Right lobe of liver (tissue), 6 donors: ENCODE results near the gene MAP3K20. TPM values are rescaled to one million over a fixed set of nuclear protein-coding genes. Genes with fewer than 3 reads are reported as not detected.
A peak's percentile ranks its signal among the peaks of the same experiment; 100 is the strongest.
"Not testable (repeated sequence)": the region's sequence is repeated elsewhere in the genome, so short reads cannot be mapped to it uniquely, and the experiment has no call there.

Experiments used
- ATAC-seq, 4 donors: fragments of 200-7000 bp; cut with Tn5 transposase; one replicate each; pipeline ENCODE4 v1.9.1; 2020; ENCODE audit warnings: mild to moderate bottlenecking in 4 of 4, moderate library complexity in 4 of 4
- DNase-seq, 3 donors: peaks; one replicate each; pipeline ENCODE4 v3.0.0-alpha.2; 2020
- H3K27ac ChIP-seq, 3 donors: fragments of 200-600 bp; one replicate each; pipeline ENCODE4 v1.8.0; 2022
- H3K27me3 ChIP-seq, 2 donors: fragments of 200-600 bp; one replicate each; pipeline ENCODE4 v1.8.0; 2022
- H3K36me3 ChIP-seq, 4 donors: fragments of 200-600 bp; sonication (generic) in 1 of 4; one replicate each; pipeline versions ENCODE4 v1.5.1 to v1.8.0; 2017 to 2022; ENCODE audit warnings: control low read depth in 1 of 4
- H3K4me1 ChIP-seq, 4 donors: fragments of 200-600 bp; sonication (generic) in 1 of 4; one replicate each; pipeline versions ENCODE4 v1.5.1 to v1.8.0; 2017 to 2022; ENCODE audit warnings: control low read depth in 1 of 4
- H3K4me3 ChIP-seq, 3 donors: fragments of 200-600 bp; one replicate each; pipeline ENCODE4 v1.8.0; 2022
- H3K9me3 ChIP-seq, 4 donors: fragments of 200-600 bp; sonication (generic) in 1 of 4; one replicate each; pipeline versions ENCODE4 v1.5.1 to v1.8.0; 2017 to 2022; ENCODE audit warnings: control low read depth in 1 of 4
- POLR2A ChIP-seq: fragments of 450-650 bp; IDR thresholded peaks from one replicate; pipeline ENCODE4 v1.6.1; 2017; ENCODE audit warnings: antibody characterized with exemption, mild to moderate bottlenecking
- WGBS: methylation state at CpG from one replicate; pipeline ENCODE4 v1.1.6; 2018; ENCODE audit warnings: low coverage, low lambda C conversion rate; ENCODE audit not compliant: insufficient coverage; ENCODE audit errors: missing lambda C conversion rate; 5-methylcytosine and 5-hydroxymethylcytosine counted together
- intact Hi-C, 2 donors: fragments of 100-400 bp; cut with DNase I; formaldehyde crosslinking; loops; one replicate each; pipeline versions ENCODE4 v1.11.2 to v1.14.1; 2022
- total RNA-seq, 6 experiments: library from RNA; depleted of rRNA in 2 of 6; stranded (reverse); fragments of >200 nt in 2 of 6; fragmentation: NEBNext Ultra II Directional in 3 of 6; extraction: Animal tissue kit (Norgen Biotek cat#: 25700) in 3 of 6; gene quantifications; one replicate each; pipeline versions ENCODE4 v1.1.0 to v1.2.4, GENCODE V29; 2016 to 2023
- TF ChIP-seq, protein P1 (sequence below), 4 donors: fragments of 200-600 bp in 3 of 4; fragments of 450-650 bp in 1 of 4; IDR thresholded peaks; one replicate each; pipeline versions ENCODE4 v1.5.1 to v1.8.0; 2016 to 2022; ENCODE audit warnings: antibody characterized with exemption in 4 of 4, mild to moderate bottlenecking in 2 of 4
- donor health status: DM: no; HTN: yes; CAD: no.
- donor health status: DM: no; HTN: no; CAD: no.
- donor health status: DM: no; HTN: no; CAD: no.
- donor health status: DM: no; HTN: yes; CAD: no.
- donor health status: DM: no; HTN: yes; CAD: no.

MAP3K20 gene
- total RNA-seq, 6 experiments from 2014 or later = 16.0 to 36.8 (median 22.0) TPM

DNA sequence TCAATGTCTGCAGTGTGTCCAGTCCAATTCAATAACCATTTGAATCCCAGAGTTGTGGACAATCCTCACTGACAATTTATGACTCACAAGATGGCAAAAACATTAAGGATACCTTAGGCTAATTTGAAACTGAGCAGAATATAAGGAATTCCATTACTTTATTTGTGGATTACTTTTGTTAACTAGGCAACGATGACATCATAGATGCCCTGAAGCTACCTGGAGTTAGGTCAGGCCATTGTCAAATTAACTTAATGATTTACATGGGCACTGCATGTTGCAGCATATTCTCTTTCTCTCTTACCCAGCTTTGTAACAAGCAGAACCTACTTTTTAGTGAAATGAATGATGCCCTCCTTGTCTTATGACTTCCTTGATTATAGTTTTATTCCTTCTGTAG is 179.0 kb downstream of the MAP3K20 start:
- WGBS = 100% methylated on average over 1 of the region's 1 CpG
- ATAC-seq = no peak
- DNase-seq = no peak
- Histone ChIP-seq H3K27me3 (no peaks in the 10 kb centered on the region), H3K9me3 (no peaks in the 10 kb centered on the region), H3K27ac (no peak overlapping the region), H3K4me1 (no peaks in the 10 kb centered on the region), H3K36me3 (peaks cover 0 to 9% (median 2%) of the 10 kb centered on the region in 4 donors), H3K4me3 (no peak overlapping the region)
- no peak for TF ChIP-seq POLR2A
- TF ChIP-seq, protein P1, sequence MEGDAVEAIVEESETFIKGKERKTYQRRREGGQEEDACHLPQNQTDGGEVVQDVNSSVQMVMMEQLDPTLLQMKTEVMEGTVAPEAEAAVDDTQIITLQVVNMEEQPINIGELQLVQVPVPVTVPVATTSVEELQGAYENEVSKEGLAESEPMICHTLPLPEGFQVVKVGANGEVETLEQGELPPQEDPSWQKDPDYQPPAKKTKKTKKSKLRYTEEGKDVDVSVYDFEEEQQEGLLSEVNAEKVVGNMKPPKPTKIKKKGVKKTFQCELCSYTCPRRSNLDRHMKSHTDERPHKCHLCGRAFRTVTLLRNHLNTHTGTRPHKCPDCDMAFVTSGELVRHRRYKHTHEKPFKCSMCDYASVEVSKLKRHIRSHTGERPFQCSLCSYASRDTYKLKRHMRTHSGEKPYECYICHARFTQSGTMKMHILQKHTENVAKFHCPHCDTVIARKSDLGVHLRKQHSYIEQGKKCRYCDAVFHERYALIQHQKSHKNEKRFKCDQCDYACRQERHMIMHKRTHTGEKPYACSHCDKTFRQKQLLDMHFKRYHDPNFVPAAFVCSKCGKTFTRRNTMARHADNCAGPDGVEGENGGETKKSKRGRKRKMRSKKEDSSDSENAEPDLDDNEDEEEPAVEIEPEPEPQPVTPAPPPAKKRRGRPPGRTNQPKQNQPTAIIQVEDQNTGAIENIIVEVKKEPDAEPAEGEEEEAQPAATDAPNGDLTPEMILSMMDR (IDR thresholded peaks at IDR 0.05) = no peak
- intact Hi-C loops = no loop called here

DNA sequence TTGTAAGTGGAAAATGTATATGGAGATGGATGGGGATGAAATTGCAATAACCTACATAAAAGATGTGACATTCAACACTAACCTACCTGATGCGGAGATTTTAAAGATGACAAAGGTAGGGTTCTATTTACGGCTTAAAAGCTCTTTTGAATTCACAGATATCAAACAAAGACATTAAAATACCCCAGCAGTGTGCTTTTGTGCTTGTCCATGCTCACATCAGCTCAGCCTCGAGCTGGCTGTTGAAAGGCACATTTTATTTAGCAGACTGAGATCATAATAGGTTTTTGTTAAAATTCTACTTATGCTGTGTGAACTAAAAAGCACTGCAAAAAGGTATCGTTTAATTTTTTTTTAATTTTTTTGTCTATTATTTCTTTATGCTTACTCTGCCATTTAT is 183.1 kb downstream of the MAP3K20 start:
- no peaks in the 10 kb centered on the region for H3K9me3 ChIP-seq
- 94% methylated on average over 4 of the region's 4 CpGs for WGBS
- no peak overlapping the region for H3K27ac ChIP-seq
- intact Hi-C loops = no loop called here
- no peaks in the 10 kb centered on the region for H3K27me3 ChIP-seq
- TF ChIP-seq POLR2A = no peak
- TF ChIP-seq, protein P1 (IDR thresholded peaks at IDR 0.05) = no peak
- H3K4me3 ChIP-seq = no peak overlapping the region
- no peaks in the 10 kb centered on the region for H3K4me1 ChIP-seq
- H3K36me3 ChIP-seq = peaks cover 0 to 16% (median 5%) of the 10 kb centered on the region in 4 donors
- ATAC-seq = no peak
- no peak for DNase-seq

DNA sequence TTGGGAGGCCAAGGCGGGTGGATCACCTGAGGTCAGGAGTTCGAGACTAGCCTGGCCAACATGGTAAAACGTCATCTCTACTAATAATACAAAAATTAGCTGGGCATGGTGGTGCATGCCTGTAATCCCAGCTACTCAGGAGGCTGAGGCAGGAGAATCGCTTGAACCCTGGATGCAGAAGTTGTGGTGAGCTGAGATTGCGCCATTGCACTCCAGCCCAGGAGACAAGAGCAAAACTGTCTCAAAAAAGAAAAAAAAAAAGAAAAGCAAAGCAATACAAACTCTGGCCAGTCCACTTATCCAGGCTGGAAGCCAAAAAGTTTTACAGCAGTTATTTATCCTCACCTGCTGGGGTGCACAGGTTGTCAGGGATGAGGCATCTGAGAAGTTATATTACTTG is 186.7 kb downstream of the MAP3K20 start:
- H3K9me3 ChIP-seq, H3K4me1 ChIP-seq, DNase-seq, ATAC-seq, intact Hi-C loops, H3K27ac ChIP-seq, H3K4me3 ChIP-seq, H3K27me3 ChIP-seq: not testable (repeated sequence)
- peaks cover 0 to 36% (median 11%) of the 10 kb centered on the region in 4 donors for H3K36me3 ChIP-seq
- 100% methylated on average over 2 of the region's 5 CpGs for WGBS

DNA sequence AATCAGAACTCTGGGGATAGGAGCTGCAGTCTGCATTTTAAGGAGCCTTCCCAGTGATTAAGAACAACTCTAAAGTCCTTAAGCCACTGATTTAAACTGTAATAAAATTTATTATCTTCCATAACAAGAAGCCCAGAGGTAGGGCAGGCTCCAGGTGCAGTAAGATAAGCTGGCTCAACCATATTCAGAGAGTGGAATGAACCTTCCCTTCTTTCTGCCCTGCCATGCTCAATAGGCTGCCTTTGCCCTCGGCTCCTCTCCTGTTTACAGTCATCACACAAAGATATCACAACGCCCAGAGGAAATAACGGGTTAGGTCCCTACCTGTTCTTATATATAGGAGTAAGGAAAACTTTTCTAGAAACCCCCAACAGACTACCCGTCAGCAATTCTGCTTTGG is 188.5 kb downstream of the MAP3K20 start:
- ATAC-seq = no peak
- H3K4me1 ChIP-seq = no peaks in the 10 kb centered on the region
- no peaks in the 10 kb centered on the region for H3K27me3 ChIP-seq
- DNase-seq = no peak
- intact Hi-C loops = no loop called here
- peaks cover 0 to 36% (median 11%) of the 10 kb centered on the region in 4 donors for H3K36me3 ChIP-seq
- TF ChIP-seq, protein P1 (IDR thresholded peaks at IDR 0.05) = no peak
- TF ChIP-seq POLR2A = no peak
- no peak overlapping the region for H3K27ac ChIP-seq
- WGBS = 86% methylated on average over 3 of the region's 4 CpGs
- no peaks in the 10 kb centered on the region for H3K9me3 ChIP-seq
- H3K4me3 ChIP-seq = no peak overlapping the region

DNA sequence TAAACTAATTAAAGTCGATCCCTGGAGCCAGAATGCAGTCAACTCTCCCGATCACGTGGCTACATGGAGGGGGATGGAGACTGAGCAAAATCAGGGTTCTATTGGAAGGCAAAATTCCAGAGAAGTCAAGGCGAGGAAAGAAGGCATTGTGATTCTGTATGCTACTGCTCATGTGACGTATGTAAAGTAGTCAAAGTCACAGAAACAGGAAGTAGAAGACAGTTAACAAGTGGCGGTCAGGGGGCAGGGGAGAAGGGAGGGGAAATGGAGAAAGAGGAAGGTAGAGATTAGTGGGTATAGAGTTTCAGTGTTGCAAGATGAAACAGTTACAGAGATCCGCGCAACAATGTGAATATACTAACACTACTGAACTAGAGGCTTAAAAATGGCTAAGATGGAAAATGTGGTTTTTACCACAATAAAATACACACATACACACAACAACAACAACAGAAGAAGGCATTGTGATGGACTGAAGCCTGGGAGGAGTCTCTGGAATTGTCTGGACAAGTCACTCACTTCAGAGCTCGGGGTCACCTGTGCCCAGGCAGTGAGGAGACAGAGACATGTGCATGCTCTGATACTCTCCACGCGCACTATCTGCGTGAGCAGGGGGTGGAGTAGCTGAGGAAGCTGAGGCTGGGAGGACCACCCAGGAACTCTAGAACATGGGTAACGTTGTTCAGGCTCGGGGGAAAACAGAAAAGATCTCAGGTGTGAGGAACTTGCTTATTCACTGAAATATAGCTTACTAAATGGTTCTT is 189.1 kb downstream of the MAP3K20 start:
- Histone ChIP-seq H3K27me3 (no peaks in the 10 kb centered on the region), H3K9me3 (no peaks in the 10 kb centered on the region), H3K4me3 (no peak overlapping the region), H3K36me3 (peaks cover 0 to 31% (median 9%) of the 10 kb centered on the region in 4 donors), H3K4me1 (no peaks in the 10 kb centered on the region), H3K27ac (no peak overlapping the region)
- WGBS = 50% methylated on average over 11 of the region's 14 CpGs
- DNase-seq = no peak
- TF ChIP-seq, protein P1 (IDR thresholded peaks at IDR 0.05) = no peak
- no peak for TF ChIP-seq POLR2A
- intact Hi-C loops = no loop called here
- ATAC-seq = peak; percentile 53 to 79 (median 60)
